Measurements from ENCODE around the gene NUP210L.

GRCh38 chr1:153951183-153951582 is 203.7 kb downstream of the NUP210L start:
- no peak for TF ChIP-seq POLR2A (IDR thresholded peaks at IDR 0.05)
- no peak for TF ChIP-seq CTCF (IDR thresholded peaks at IDR 0.05)

All from lower leg skin (tissue), 3 donors.